ENCODE measurements around the gene DENND10.

DENND10 gene

GRCh38 chr10:119061352-119061751 lies 42.6 kb upstream of the DENND10 start:
- no peak for ATAC-seq
- TF ChIP-seq, protein P1, sequence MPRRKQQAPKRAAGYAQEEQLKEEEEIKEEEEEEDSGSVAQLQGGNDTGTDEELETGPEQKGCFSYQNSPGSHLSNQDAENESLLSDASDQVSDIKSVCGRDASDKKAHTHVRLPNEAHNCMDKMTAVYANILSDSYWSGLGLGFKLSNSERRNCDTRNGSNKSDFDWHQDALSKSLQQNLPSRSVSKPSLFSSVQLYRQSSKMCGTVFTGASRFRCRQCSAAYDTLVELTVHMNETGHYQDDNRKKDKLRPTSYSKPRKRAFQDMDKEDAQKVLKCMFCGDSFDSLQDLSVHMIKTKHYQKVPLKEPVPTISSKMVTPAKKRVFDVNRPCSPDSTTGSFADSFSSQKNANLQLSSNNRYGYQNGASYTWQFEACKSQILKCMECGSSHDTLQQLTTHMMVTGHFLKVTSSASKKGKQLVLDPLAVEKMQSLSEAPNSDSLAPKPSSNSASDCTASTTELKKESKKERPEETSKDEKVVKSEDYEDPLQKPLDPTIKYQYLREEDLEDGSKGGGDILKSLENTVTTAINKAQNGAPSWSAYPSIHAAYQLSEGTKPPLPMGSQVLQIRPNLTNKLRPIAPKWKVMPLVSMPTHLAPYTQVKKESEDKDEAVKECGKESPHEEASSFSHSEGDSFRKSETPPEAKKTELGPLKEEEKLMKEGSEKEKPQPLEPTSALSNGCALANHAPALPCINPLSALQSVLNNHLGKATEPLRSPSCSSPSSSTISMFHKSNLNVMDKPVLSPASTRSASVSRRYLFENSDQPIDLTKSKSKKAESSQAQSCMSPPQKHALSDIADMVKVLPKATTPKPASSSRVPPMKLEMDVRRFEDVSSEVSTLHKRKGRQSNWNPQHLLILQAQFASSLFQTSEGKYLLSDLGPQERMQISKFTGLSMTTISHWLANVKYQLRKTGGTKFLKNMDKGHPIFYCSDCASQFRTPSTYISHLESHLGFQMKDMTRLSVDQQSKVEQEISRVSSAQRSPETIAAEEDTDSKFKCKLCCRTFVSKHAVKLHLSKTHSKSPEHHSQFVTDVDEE (CRISPR knock-in tag; IDR thresholded peaks at IDR 0.05) = no peak
- TF ChIP-seq SNAI2 (CRISPR knock-in tag; IDR thresholded peaks at IDR 0.05) (no peak), ISL1 (CRISPR knock-in tag; IDR thresholded peaks at IDR 0.05) (no peak), RARB (CRISPR knock-in tag; IDR thresholded peaks at IDR 0.05) (no peak), ZNF565 (CRISPR knock-in tag; conservative IDR thresholded peaks at IDR 0.05; ENCODE audit: low read depth) (no peak), ZFP30 (CRISPR knock-in tag; IDR thresholded peaks at IDR 0.05) (no peak), ZC3H10 (CRISPR knock-in tag; IDR thresholded peaks at IDR 0.05) (no peak), PPARA (CRISPR knock-in tag; IDR thresholded peaks at IDR 0.05; ENCODE audit: borderline replicate concordance) (no peak), ESRRG (CRISPR knock-in tag; IDR thresholded peaks at IDR 0.05) (no peak), ZNF70 (CRISPR knock-in tag; IDR thresholded peaks at IDR 0.05) (no peak), CSRNP3 (CRISPR knock-in tag; IDR thresholded peaks at IDR 0.05) (no peak), BACH2 (CRISPR knock-in tag; IDR thresholded peaks at IDR 0.05; ENCODE audit: borderline replicate concordance) (no peak), ARNTL (CRISPR knock-in tag; IDR thresholded peaks at IDR 0.05; ENCODE audit: borderline replicate concordance, low read depth) (no peak), TCF4 (CRISPR knock-in tag; IDR thresholded peaks at IDR 0.05; ENCODE audit: borderline replicate concordance) (no peak), CSDC2 (CRISPR knock-in tag; IDR thresholded peaks at IDR 0.05) (no peak), CREB5 (CRISPR knock-in tag; IDR thresholded peaks at IDR 0.05; ENCODE audit: low read depth) (no peak), OSR1 (CRISPR knock-in tag; IDR thresholded peaks at IDR 0.05) (no peak), POU6F1 (CRISPR knock-in tag; IDR thresholded peaks at IDR 0.05; ENCODE audit: borderline replicate concordance, low read depth) (no peak), TOX (CRISPR knock-in tag; IDR thresholded peaks at IDR 0.05; ENCODE audit: borderline replicate concordance) (no peak)

- no peak for ATAC-seq
- TF ChIP-seq, protein P1 (CRISPR knock-in tag; IDR thresholded peaks at IDR 0.05) = no peak
- TF ChIP-seq CSRNP3 (CRISPR knock-in tag; IDR thresholded peaks at IDR 0.05) = no peak
- no peak for TF ChIP-seq ISL1 (CRISPR knock-in tag; IDR thresholded peaks at IDR 0.05)
- no peak for TF ChIP-seq ZFP3 (CRISPR knock-in tag; IDR thresholded peaks at IDR 0.05)
- no peak for TF ChIP-seq GLIS3 (CRISPR knock-in tag; IDR thresholded peaks at IDR 0.05)
- no peak for TF ChIP-seq PATZ1 (CRISPR knock-in tag; IDR thresholded peaks at IDR 0.05; ENCODE audit: borderline replicate concordance)
- TF ChIP-seq SNAI2 (CRISPR knock-in tag; IDR thresholded peaks at IDR 0.05) = no peak
- no peak for TF ChIP-seq ESRRG (CRISPR knock-in tag; IDR thresholded peaks at IDR 0.05)
- TF ChIP-seq BACH2 (CRISPR knock-in tag; IDR thresholded peaks at IDR 0.05; ENCODE audit: borderline replicate concordance) = no peak
These were observed 42.0 kb upstream of the DENND10 start for GRCh38 chr10:119061926-119062325.
